Cardiac fibroblast (primary cell): Measurements from ENCODE around the gene TRAP1.

Source experiments
- DNase-seq, 2 donors: peaks; one replicate each; pipeline versions ENCODE4 v3.0.0 to v3.0.0-alpha.2; 2010; ENCODE audit warnings: low read depth in 2 of 2
- H3K4me3 ChIP-seq, 2 donors: replicated peaks in 1 of 2; 1 replicate in 1 of 2; 2 replicates in 1 of 2; pipeline ENCODE4 v1.5.1; 2011; ENCODE audit warnings: low read depth in 2 of 2, low read length in 2 of 2, mild to moderate bottlenecking in 2 of 2, moderate library complexity in 1 of 2
- TF ChIP-seq, protein P1 (sequence below): IDR thresholded peaks from one replicate; pipeline ENCODE4 v1.5.1; 2011; ENCODE audit warnings: low read depth, mild to moderate bottlenecking, low read length, inconsistent platforms

Gene TRAP1

DNA sequence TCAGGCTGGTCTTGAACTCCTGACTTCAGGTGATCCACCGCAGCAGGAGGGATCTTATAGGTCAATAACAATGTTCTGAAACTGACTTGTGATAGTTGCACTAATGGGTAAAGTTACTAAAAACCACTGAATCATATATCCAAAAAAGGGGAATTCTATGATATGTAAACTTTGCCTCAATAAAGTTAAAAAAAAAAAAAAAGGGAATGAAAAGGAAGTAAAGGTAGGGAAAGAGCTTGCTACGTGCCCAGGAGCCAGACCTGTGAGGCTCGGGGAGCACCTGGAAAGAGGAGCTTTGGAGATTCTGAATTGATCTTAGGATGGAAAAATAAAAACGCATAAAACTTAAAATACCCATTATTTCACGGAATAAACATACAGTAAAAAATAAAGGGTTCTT, 20.8 kb upstream of the TRAP1 start:
- no peak overlapping the region for H3K4me3 ChIP-seq
- DNase-seq = no peak
- TF ChIP-seq, protein P1, sequence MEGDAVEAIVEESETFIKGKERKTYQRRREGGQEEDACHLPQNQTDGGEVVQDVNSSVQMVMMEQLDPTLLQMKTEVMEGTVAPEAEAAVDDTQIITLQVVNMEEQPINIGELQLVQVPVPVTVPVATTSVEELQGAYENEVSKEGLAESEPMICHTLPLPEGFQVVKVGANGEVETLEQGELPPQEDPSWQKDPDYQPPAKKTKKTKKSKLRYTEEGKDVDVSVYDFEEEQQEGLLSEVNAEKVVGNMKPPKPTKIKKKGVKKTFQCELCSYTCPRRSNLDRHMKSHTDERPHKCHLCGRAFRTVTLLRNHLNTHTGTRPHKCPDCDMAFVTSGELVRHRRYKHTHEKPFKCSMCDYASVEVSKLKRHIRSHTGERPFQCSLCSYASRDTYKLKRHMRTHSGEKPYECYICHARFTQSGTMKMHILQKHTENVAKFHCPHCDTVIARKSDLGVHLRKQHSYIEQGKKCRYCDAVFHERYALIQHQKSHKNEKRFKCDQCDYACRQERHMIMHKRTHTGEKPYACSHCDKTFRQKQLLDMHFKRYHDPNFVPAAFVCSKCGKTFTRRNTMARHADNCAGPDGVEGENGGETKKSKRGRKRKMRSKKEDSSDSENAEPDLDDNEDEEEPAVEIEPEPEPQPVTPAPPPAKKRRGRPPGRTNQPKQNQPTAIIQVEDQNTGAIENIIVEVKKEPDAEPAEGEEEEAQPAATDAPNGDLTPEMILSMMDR = no peak

DNA sequence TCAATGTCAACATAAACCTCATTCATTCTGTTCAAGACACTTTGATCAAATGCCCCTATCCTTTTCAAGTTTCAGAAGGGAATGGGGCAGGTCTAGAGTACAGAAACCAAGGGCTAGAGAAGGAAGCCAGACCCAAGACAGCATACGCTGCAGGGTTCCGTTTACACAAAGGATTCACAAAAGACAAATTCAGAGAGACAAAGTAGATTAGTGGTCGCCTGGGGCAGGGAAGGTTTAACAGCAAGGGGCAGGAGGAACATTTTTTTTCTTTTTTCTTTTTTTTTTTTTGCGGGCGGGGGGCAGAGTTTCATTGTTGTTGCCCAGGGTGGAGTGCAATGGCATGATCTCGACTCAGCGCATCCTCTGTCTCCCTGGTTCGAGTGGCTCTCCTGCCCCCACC, 19.9 kb upstream of the TRAP1 start:
- DNase-seq = no peak
- no peak overlapping the region for H3K4me3 ChIP-seq
- TF ChIP-seq, protein P1 = no peak

DNA sequence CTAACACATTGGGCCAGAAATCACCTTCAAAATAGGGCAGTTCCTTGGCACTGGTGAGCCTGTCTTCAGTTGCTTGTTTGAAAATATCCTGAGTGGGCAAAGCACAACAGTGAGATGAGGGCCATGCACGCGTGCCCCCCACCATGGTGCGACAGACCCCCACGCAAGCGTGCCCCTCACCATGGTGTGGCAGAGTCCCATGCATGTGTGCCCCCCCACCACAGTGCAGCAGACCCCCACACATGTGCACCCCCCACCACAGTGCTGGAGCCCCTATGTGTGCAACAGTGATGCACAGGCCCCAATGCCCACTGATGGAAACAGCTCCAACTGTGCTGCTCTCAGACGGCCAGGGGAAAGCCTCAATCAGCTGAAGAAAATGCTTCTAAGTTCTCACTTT, 18.8 kb upstream of the TRAP1 start:
- DNase-seq = no peak
- TF ChIP-seq, protein P1 = no peak
- no peak overlapping the region for H3K4me3 ChIP-seq

DNA sequence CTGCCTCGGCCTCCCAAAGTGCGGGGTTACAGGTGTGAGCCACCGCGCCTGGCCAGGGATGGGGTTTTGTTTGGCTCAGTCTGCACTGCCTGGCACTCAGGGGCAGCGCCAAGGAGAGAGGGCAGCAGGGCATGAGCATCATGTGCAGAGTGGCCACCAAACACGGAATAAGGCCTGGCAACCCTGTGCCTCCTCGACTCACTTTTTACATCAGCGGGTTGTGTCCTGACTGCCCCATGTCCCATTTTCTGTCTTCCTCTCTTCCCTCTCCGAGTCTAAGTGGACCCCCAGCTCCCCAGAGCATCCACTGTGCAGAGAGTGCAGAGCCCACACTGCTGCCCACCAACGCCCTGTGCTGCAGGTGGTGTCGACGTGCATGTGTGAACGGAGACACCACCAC, 18.2 kb upstream of the TRAP1 start:
- DNase-seq = no peak
- TF ChIP-seq, protein P1 = no peak
- H3K4me3 ChIP-seq = no peak overlapping the region

DNA sequence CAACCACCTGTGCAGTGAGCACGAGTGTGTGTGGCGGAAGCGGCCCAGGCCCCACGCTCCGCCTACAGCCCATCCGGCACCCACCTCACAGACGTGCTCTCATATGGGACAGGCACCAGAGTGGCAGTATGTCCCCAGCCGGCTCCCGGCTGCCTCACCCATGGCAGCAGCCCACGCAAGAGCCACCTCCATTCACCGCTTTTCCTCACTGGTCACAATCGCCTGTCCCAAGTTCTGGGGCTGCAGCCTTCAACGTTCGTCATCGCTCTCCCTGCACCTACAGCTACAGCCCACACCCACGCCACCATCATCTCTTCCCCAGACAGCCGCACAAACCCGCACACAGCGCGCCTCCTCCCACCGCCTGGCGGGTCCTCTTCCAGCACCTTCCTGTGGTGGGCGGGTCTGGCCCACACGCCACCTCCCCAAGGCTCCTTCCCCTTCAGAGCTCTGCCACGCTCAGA, 17.5 kb upstream of the TRAP1 start:
- TF ChIP-seq, protein P1 = no peak
- no peak overlapping the region for H3K4me3 ChIP-seq
- DNase-seq = no peak

DNA sequence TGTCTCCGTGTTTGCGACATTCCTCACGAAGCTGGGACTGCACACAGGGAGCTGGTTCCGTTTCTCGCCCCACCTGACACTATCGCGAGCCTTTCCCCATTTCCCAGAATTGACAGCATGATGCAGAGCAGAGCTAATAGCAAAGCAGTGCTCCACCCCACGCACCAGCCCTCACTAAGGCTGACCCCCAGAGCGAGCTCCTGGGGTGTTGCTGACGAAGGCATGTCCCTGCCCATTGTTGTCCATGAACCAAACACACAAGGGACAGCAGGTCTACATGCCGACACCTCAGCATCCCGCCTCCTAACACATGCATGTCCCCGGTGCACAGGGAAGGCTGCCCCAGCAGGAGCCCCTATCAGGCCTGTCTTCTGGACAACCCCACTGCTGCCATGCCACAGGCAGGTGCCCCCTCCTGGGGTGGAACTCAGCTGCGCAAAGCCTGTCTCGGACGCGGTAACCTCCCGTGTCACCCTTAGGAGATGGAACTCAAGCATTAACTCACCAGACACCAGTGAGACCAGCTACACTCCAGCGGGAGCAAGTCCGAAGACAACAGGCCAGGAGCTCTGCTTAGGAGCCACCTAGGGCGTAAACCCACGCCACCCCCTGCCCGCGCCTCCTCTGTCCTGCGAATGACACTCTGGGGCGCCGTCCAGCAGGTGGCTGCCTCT, 16.9 kb upstream of the TRAP1 start:
- no peak overlapping the region for H3K4me3 ChIP-seq
- TF ChIP-seq, protein P1 = no peak
- DNase-seq = no peak

DNA sequence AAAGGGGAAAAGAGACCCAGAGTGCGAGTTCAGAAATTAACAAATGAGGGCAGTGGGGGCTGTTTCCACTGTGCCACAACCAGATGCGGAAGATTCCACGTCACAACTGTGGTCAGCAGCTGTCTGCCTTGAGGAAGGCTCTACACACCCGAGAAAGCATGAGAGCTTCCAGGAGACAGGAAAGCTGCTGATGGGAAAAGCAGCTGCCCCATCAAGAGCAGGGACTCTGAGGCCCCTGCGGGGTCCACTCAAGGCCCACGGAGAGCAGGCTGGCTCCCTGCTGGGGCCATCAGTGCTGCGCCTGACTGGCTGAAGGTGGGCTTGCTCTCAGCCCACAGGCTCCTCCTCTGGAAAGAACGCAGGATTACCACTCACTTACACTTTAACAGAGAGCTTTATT, 14.8 kb upstream of the TRAP1 start:
- H3K4me3 ChIP-seq = no peak overlapping the region
- no peak for DNase-seq
- TF ChIP-seq, protein P1 = no peak
